Stimulated activated naive CD8-positive, alpha-beta T cell treated with anti-CD3 and anti-CD28 coated beads, Interleukin-15, Interleukin-2, amounts not matched to agents 100 U/mL and 50 U/mL, for 24 hours (primary cell): ENCODE results near the gene PTK6.
A peak's percentile ranks its signal among the peaks of the same experiment; 100 is the strongest.
"Not testable (repeated sequence)": the region's sequence is repeated elsewhere in the genome, so short reads cannot be mapped to it uniquely, and the experiment has no call there.

ENCODE experiments used
- ATAC-seq: fragments of 150-1000 bp; cut with Tn5 transposase; one replicate; pipeline ENCODE4 v1.10.0; 2021
- DNase-seq: peaks from one replicate; pipeline ENCODE4 v3.0.0; 2021

The PTK6 gene

DNA sequence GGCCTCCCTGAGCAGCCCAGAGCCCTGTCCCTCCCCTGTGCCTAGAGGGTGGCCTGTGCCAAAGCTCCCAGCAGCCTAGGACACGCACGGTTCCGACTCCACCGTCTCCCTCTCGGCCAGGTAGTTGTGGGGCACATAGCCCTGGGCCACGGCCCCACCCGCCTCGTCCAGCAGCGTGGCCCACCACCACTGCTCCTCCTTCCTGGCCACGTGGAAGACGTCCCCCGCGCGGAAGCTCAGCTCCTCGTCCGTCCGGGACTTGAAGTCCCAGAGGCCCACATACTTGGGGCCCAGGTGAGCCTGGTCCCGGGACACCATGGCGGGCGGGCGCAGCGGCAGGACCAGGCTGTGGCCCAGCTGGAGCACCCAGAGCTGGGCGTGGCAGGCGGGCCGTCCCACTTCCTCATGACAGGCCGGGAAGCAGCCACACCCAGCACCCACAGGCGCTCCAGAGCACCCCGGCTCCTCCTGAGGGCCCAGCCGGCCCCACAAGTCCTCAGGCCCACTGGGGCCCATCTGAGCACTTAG is at the start of gene PTK6:
PTK6 (minus strand) TSS at position 380 of the 528 bp plus-strand sequence; CDS start at position 318, 62 bp downstream.
- peak; percentile 1 for ATAC-seq
- no peak for DNase-seq

DNA sequence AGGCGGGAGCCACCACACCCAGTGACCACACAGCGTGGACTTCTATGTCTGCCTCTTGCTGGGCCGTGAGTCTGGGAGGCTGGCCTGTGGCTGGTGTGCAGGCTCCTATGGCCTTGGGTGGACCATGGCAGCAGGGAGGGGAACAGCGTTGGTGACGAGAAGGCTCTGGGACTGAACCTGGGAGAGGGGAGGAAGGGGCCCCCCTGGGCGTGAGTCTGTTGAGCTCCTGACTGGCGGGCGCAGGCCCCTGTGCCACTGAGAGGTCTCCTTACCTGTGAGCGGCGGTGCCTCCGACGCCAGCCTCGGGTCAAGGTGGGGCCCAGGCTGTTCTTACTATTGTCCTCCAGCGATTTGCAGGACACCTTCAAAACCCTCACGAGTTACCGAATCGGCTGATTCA is 49.6 kb upstream of the PTK6 start:
- no peak for DNase-seq
- ATAC-seq: no peak

DNA sequence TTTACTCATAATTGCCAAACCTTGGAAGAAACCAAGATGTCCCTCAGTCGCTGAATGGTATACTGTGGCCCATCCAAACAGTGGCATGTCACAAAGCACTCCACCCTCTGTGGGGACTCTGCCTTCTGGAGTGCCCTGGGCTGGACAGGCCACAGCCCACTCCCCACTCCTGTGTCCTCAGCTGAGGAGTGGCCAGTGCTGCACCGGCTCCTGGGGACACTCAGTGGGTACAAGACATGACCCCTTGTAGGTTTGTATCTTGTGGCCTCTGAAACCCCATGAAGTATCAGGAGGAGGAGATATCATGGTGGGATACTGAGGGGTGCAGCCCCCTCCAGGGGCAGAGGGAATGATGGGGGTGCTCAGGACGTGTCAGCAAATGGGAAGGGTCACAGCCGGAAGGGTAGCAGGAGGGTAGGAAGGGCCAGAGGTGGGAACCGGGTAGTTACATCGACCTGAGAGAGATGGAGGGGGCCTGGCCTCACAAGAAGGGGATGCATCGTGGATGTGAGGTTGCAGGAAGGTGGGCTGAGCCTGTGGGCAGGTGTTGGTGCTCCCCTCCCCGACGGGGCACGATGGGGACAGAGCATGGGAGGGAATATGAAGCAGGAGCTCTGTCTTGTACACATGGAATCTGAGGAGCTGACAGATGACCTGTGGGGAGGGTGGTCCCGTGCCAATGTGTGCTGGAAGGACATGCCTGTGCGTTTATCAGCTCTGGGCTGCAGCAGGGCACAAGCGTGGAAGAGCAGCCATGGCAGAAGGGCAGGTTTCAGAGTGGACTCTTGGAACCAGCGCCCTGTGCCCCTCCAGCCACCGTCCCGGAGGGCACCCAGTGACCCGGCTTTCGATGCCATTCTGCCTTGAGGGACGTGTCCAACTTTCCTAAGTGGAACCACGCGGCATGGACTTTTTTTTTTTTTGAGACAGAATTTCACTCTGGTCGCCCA is 48.7 kb upstream of the PTK6 start:
- no peak for ATAC-seq
- DNase-seq: no peak

DNA sequence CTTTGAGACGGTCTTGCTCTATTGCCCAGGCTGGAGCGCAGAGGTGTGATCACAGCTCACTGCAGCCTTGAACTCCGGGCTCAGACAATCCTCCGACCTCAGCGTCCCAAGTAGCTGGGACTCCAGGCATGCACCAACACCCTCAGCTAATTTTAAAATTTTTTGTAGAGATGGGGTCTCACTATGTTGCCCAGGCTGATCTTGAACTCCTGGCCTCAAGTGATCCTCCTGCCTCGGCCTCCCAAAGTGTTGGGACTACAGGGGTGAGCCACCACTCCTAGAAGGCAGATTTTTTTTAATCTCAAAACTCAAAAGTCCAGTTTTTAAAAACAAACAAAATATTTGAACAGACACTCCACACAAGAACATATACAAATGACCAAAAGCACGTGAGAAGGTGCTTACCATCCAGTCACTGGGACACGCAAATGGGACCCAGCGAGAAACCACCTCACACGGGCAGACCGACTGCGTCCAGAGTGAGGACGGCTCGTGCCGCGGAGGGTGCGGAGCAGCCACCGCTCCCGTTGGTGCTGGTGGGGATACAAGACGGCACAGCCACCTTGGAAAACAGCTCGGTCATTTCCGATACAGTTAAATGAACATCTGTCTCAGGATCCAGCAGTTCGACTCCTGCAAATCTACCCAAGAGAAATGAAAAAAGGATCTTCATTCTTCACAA is 45.3 kb upstream of the PTK6 start:
- DNase-seq (no peak), ATAC-seq (no peak)

DNA sequence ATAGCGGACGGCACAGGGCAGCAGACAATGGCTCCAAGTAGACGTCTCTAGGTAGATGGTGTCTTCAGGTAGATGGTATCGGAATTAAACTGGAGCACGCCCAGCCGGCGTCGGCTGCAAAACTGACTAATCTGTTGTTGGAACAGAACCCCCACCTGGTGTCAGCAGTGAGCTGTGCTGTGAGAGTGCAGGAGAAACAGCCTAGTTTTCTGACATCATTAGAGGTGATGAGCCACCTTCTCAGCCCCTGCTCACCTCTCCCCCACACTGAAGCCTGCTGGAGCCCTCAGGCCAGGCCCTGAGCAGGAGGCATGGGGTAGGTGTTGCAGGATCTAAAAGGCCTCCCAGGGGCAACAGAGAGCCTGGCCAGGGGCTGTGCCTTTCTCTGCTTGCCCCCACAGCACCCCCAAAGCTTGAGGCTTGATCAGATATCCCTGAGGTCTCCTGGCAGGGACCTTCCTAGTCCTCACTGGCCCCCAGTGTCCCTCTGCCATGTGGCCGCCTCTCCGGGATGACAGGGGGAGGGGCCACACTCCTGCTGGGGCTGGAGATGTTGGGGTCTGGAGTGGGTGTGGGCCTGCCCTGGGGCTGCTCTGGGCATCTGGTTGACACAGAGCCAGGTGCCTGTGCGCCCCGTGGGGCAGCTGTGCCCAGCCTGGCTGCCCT is 43.8 kb upstream of the PTK6 start:
- ATAC-seq (peak; percentile 83), DNase-seq (peak; percentile 66)

DNA sequence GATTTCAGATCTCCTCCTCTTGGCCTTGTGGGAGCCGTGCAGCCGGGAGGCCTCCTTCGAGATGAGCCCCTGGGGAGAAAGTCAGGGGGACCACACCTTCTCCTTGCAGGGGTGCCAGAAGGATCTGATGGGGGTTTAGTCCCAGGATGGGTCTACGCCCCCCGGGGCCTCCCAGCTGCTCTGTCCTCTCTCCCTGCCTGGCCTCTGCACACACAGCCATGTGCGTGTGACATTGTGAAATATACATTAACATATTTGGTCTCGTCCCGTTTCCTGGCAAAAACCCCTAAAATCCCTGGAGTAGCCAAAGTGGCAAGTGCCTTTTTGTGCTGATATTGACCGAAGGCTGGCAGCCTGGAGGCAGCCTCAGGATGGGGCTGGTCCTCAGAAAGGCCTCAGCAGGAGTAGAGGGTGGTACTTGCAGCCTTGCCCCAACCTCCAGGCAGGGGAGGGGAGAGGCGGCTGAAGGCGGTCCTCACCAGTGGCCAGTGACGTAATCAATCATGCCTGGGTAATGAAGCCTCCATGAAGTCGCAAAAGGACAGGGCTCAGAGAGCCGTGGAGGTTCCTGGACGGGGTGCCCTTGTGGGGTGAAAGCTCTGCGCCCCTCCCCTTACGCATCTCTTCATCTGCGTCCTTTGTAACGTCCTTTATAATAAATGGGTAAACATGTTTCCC is 42.0 kb upstream of the PTK6 start:
- no peak for ATAC-seq
- no peak for DNase-seq

DNA sequence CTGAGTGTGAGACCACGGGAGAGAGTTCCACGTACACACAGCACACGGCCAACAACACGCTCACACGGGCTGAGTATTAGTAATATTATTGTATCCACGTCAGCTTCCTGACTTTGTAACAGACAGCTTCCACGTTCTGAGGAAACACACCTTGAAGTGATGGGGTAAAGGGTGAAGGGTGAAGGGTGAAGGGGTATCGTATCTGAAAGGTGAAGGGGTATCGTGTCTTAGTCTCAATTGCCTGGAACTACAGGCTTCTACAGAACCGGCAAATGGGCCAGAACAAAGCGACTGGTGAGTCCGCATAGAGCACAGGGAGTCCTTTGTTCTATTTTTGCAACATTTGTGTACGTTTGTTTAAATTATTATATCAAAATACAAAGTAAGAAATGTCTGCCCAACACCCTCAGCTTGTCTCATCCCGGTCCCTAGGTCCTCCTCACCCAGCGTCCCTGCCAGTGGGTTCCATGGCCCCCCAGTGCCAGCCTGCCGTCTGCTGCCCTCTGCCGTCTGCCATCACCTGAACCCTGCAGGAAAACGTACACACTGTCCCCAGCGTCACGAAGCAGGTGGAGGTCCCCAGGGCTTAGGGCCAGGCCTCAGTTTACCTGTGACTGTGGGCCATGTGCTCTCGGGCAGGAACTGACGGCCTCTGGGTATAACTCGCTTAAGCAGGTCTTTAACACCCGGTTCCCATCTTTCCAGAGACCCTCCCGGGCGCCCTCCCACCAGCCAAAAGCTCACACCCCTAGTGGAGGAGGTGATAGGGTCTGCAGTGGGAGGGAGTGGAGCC is 41.2 kb upstream of the PTK6 start:
- DNase-seq (no peak), ATAC-seq (no peak)

DNA sequence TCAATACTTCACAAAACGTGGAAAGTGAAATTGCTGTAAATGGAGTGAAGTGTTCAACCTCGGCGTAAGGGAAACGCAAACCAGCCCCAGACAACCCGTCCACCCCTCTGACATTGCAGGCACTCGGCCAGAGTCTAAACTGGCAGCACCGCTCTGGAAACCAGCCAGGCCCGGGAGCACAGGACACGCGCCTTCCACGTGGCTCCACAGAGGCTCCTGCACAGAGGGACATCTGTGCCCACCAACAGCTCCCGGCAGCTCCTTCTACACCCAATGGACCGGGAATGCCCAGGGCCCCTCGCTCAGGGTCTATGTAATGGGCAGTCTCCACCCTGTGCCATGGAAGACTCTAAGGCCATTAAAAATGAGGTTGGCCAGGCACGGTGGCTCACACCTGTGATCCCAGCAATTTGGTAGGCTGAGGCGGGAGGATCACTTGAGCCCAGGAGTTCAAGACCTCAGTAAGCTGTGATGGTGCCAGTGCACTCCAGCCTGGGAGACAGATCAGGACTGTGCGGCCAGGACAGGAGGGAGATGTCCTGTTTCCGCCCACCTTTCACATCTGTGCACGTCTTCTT is 40.2 kb upstream of the PTK6 start:
- ATAC-seq (no peak), DNase-seq (no peak)

DNA sequence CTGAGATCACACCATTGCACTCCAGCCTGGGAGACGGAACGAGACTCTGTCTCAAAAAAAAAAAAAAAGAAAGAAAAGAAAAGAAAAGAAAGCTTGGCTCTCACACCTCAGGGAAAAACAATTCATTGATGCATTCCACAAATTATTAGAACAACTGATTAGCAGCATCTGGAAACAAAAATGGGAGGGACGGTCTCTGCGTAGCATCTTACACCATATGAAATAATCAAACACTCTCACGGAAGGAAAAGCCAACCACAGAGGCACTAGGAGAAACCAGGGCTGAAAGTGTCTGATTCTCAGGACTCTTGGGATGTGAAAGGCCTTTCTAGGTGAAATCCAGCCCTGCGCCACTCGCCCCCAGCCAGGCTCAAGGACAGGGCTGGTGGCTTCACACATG is 39.1 kb upstream of the PTK6 start:
- no peak for ATAC-seq
- no peak for DNase-seq

DNA sequence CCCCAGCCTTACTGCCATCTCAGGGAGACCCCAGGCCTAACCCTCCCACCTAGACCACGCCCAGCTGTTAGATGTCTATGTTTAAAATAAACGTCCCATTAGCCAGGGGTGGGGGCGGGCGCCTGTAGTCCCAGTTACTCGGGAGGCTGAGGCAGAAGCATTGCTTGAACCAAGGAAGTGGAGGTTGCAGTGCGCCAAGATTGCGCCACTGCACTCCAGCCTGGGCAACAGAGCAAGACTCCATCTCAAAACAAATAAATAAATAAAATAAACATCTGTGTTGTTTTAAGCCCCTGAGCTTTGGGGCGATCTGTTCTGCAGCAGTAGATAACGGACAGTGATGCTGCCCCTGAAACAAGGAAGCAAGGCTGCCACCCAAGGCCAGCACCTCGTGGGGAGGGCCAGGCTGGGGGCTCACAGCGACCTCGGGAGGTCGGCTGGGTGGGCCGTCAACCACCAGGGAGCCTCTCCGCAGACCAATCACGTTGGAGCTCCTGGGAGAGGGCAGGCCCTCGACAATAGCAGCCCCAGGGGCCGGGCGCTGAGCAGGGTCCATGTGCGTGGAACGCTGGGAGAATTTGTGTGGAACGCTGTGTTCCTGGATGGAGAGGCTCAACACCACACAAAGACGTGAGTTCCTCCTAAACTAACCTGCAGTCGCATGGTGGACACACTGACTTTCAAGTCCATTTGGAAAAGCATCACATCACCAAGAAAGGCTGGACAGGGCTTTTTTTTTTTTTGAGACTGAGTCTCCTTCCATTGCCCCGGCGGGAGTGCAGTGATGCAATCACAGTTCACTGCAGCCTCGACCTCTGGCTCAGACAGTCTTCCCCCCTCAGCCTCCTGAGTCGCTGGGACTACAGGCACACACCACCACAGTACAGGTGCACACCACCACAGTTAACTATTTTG is 37.9 kb upstream of the PTK6 start:
- DNase-seq (no peak), ATAC-seq (no peak)

DNA sequence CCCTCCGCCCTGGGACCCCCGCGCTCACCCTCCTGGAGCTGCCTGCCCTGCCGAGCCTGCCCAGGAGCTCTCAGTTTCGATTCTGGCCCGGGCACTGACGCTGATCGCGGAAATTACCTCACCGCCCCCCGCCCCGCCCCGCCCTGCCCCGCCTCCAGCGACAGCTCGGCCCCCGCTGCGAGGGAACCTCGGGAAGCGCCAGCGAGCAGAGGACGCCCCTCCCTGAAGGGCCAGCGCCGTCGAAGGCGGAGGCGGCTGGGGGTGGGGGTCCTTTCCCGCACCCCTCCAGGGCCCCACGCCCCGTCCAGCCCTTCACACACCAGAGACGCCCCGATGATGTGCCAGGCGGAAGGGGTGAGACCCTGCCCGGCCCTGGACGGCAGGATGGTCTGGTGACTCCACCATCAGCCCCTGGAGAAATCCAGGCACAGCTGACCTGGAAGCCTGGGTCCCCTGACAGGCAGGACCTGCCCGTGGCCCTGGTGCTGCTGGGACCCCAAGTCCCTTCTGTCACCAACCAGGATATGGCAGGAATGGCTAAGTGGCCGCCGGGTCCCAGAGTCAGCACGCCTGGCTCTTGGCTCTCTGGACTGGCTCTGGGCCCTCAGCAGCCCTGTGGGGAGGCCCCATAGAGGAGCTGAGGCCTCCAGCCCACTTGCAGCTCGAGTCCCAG is 37.1 kb upstream of the PTK6 start, which contains the start of gene HELZ2:
HELZ2 (minus strand) TSS at position 84 of the 673 bp plus-strand sequence. CDS start 1,854 bp downstream, outside the sequence.
- ATAC-seq (peak; percentile 76), DNase-seq (peak; percentile 62)

DNA sequence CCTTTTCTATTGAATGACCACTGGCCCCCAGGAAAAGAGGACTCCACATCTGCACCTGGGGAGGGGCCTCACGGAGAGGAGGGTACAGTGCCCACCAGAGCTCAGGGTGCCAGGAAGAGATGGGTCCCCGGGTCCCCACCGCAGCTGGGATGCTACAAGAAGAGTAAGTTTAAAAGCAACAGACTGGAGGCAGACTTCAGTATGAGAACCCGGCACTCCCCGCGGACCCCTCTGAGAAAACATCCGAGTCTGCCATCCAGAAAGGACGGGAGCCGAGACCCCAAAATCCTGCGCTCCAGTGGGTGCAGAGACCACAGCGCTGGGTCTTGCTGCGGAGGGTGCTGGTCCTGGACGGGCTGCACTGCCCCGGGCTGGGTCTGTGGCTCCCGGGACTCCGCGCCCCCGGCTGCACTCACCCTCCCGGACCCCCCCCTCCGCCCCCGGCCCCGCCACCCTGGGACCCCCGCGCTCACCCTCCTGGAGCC is 36.5 kb upstream of the PTK6 start:
- DNase-seq (no peak), ATAC-seq (peak; percentile 6)

DNA sequence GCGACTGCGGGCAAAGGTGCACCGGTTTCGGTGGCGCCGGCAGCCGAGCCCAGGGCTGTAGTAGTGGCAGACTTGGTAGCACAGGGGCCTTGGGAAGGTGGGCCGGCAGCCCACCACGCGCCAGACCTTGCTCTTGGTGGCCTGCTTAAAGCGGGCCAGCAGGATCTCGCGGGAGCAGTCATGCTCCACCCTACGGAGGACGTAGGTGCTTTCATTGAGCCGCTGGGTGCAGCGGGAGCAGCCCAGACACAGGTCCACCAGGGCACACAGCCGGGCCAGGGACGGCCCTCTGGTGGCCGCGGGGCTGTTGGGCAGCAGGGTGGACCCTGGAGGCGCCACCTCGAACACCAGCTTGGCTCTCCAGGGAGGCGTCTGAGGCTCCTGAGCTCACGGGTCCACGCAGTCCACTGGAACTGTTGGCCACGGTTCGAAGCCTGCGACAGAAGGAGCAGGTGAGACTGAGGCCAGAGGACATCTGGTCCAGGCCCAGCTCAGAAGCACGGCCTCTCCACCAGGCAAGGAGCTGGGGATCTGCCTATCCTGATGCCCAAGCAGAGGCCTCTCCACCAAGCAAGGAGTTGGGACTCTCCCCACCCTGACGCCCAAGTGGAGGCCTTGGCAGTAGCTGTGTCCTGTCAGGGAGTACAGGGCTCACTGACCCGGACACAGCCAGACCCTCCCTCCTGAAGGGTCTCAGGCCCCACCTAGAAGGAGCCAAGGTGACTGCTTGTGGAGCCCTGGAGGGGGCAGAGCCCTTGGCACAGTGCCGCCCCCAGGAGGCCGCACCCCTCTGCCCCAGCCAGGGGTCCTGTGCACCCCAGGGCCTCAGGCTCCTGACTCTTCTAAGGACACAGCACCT is 35.8 kb upstream of the PTK6 start:
- no peak for ATAC-seq

DNA sequence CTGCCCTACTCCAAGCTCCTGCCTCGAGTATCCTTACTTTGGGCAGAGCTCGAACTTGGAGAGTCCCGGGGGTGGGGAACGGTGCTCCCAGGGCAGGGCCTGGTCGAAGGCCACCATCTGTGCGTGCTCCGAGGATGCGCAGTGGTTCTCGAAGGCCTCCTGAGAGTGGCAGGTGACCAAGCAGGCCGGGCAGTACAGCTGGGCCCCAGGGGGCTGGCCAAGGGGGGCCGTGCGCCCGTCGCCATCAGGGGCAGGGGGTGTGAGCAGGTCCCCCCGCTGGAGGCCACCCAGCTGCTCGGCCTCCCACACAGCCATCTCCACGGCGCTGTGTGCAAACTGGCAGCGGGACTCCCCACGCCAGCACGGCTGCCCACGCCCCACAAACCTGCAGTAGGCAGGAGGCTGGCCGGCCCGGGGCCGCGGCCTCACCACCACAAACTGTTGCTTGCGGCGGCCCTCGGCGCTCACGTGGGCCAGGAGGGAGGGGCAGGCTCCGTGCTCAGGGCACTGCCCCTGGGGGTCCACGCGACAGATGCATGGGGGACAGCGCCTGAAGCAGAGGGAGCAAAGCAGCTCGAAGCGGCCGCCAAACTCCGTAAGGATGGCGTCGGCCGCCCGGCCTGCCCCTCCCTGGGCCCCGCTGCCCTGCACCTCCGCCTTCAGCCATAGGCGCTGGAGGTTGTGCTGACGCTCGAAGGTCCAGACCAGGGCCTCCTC is 35.1 kb upstream of the PTK6 start:
- DNase-seq (no peak), ATAC-seq (no peak)

More for the DNA sequence above, 35.8 kb upstream of the PTK6 start:
- DNase-seq: no peak

DNA sequence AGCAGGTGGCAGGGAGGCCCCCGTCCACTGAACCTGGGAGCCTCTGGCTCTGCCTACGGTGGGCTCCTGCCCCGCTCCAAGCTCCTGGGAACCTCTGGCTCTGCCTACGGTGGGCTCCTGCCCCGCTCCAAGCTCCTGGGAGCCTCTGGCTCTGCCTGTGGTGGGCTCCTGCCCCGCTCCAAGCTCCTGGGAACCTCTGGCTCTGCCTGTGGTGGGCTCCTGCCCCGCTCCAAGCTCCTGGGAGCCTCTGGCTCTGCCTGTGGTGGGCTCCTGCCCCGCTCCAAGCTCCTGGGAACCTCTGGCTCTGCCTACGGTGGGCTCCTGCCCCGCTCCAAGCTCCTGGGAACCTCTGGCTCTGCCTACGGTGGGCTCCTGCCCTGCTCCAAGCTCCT is 33.9 kb upstream of the PTK6 start:
- not testable (repeated sequence) for ATAC-seq, DNase-seq

DNA sequence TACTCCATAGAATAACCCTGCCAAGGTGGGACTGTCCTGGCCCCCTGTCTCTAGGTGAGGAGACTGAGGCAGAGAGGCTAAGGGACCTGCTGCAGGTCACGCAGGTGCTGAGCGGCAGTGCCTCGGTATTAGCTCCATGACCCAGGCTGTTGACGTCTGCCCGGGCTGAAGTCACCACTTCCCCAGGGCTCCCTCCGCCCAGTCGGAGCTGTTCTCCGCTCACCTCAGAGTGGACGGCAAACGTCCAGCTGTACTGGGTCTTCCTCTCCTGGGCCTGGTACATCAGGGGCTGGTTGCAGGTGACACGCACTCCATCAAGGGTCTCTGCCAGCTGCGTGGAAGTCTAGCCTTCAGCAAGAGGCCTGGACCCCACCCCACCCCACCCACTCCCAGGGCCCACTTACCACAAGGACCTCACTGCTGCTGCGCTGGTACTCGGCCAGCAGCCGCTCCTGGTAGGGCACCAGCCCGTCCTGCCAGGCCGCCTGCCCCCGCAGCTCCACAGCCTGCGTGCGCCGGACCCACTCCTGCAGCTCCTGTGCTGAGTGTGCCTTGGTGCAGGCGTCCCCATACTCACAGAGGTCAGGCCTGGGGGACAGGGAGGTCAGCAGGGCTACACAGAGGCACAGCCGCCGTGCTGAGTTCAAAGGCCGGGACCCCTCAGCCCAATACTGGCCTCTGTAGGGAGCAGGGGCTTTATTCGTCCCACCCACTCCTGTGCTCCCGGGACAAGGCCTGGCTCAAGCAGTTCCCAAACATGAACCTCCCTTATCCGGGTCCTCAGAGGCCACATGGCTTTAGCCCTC is 33.3 kb upstream of the PTK6 start:
- ATAC-seq (no peak), DNase-seq (no peak)
